Panc1 (cell line): ENCODE results near the gene ZSCAN18. TPM values are rescaled to one million over a fixed set of nuclear protein-coding genes. Genes with fewer than 3 reads are reported as not detected.

Experiments used
- ATAC-seq: fragments of 200-7000 bp; cut with Tn5 transposase; 2 replicates; pipeline ENCODE4 v1.9.1; 2020; ENCODE audit warnings: mild to moderate bottlenecking, moderate library complexity
- BruUV-seq: library from RNA; stranded (reverse); fragments of 400-500 nt; replicated peaks from 2 replicates; lab custom pipeline; 2021; lab: Mats Ljungman, UMichigan
- CTCF ChIA-PET: fragments of 300-600 bp; sonication (Branson Sonifier 250); formaldehyde crosslinking; loops from one replicate; lab custom pipeline; 2022; ENCODE audit warnings: antibody characterized with exemption; lab: Charles Lee
- POLR2A ChIA-PET: fragments of 300-600 bp; sonication (Branson Sonifier 250); formaldehyde crosslinking; loops from one replicate; lab custom pipeline; 2022; ENCODE audit warnings: antibody characterized with exemption; lab: Charles Lee
- DNase-seq: peaks from one replicate; pipeline ENCODE4 v3.0.0-alpha.2; 2010; ENCODE audit warnings: low read depth, low spot score
- H3K27ac ChIP-seq: 2 replicates; pipeline ENCODE4 v1.5.1; 2011; ENCODE audit warnings: mild to moderate bottlenecking, low read length, inconsistent platforms
- H3K27me3 ChIP-seq: fragments of 200-500 bp; sonication (Bioruptor generic); 2 replicates; pipeline ENCODE4 v1.6.0; 2014; ENCODE audit warnings: low read length, inconsistent platforms; ENCODE audit not compliant: control insufficient read depth, insufficient read depth
- H3K36me3 ChIP-seq: fragments of 200-500 bp; sonication (Bioruptor generic); 2 replicates; pipeline ENCODE4 v1.5.1; 2014; ENCODE audit warnings: inconsistent platforms, mild to moderate bottlenecking, low read length, moderate library complexity; ENCODE audit not compliant: control insufficient read depth, insufficient read depth
- H3K4me1 ChIP-seq: 2 replicates; pipeline ENCODE4 v1.5.1; 2011; ENCODE audit warnings: inconsistent platforms, mild to moderate bottlenecking, low read length, moderate library complexity; ENCODE audit not compliant: control insufficient read depth, insufficient read depth
- H3K4me3 ChIP-seq, 2 experiments: 2 replicates each; pipeline ENCODE4 v1.5.1; 2011 to 2012; ENCODE audit warnings: low read depth in 2 of 2, low read length in 2 of 2, mild to moderate bottlenecking in 2 of 2, inconsistent platforms in 1 of 2, moderate library complexity in 1 of 2
- H3K9me3 ChIP-seq: fragments of 200-500 bp; sonication (Bioruptor generic); 2 replicates; pipeline ENCODE4 v1.5.1; 2014; ENCODE audit warnings: low read depth, mild to moderate bottlenecking, inconsistent platforms, low read length, moderate library complexity; ENCODE audit not compliant: control insufficient read depth, insufficient read depth
- CTCF ChIP-seq: fragments of 450-650 bp; IDR thresholded peaks from 2 replicates; pipeline ENCODE4 v1.5.1; 2017; ENCODE audit warnings: mild to moderate bottlenecking
- POLR2AphosphoS5 ChIP-seq: IDR thresholded peaks from 2 replicates; pipeline ENCODE4 v1.6.1; 2012; ENCODE audit warnings: mild to moderate bottlenecking, low read depth, low read length, moderate library complexity
- REST ChIP-seq, 2 experiments: IDR thresholded peaks; 2 replicates each; pipeline ENCODE4 v1.6.1; 2011 to 2012; ENCODE audit warnings: low read depth in 2 of 2, control low read depth in 1 of 2, low read length in 1 of 2, mild to moderate bottlenecking in 1 of 2, moderate library complexity in 1 of 2; ENCODE audit not compliant: insufficient read depth in 1 of 2
- SIN3A ChIP-seq: IDR thresholded peaks from 2 replicates; pipeline ENCODE4 v1.6.1; 2012; ENCODE audit warnings: low read depth, mild to moderate bottlenecking, low read length, moderate library complexity, borderline replicate concordance; ENCODE audit not compliant: insufficient read depth
- TCF7L2 ChIP-seq: IDR thresholded peaks from 2 replicates; pipeline ENCODE4 v1.6.1; 2011; ENCODE audit warnings: mild to moderate bottlenecking, low read depth, low read length, inconsistent platforms
- in situ Hi-C: cut with HindIII; loops from 2 replicates; pipeline ENCODE4 v1.10.0; 2016; ENCODE audit warnings: low sequenced_read_pairs, low pct_unique_long_range_greater_than_20kb
- intact Hi-C: fragments of 100-400 bp; cut with micrococcal nuclease; formaldehyde crosslinking; loops from one replicate; pipeline ENCODE4 v1.10.0; 2022; ENCODE audit not compliant: unreplicated experiment
- total RNA-seq: library from RNA; stranded (reverse); gene quantifications from one replicate; pipeline ENCODE4 v1.2.1, GENCODE V29; 2021; ENCODE audit not compliant: unreplicated experiment

ZSCAN18 gene
- total RNA-seq, 1 experiment from 2014 or later: not detected

GRCh38 chr19:58118979-58119733, 21.1 kb upstream of the ZSCAN18 start:
- H3K27me3 ChIP-seq: no peaks in the 10 kb centered on the region
- H3K4me3 ChIP-seq: no peak overlapping the region
- no peaks in the 10 kb centered on the region for H3K4me1 ChIP-seq
- H3K27ac ChIP-seq: no peak overlapping the region
- BruUV-seq: no TSS peak
- H3K9me3 ChIP-seq: peaks cover 71% of the 10 kb centered on the region
- no peak for DNase-seq
- in situ Hi-C loops (no loop called here), intact Hi-C loops (no loop called here)
- TF ChIP-seq REST (IDR thresholded peaks at IDR 0.05; ENCODE audit: insufficient read depth in 1 of 2, low read depth in 2 of 2, low read length in 1 of 2) (no peak), SIN3A (no peak), CTCF (no peak), POLR2AphosphoS5 (no peak), TCF7L2 (no peak)
- ChIA-PET CTCF (no interaction called here), POLR2A (no interaction called here)
- ATAC-seq: no peak
- H3K36me3 ChIP-seq: no peaks in the 10 kb centered on the region

GRCh38 chr19:58117841-58118575, 20.0 kb upstream of the ZSCAN18 start:
- Histone ChIP-seq H3K27ac (no peak overlapping the region), H3K27me3 (no peaks in the 10 kb centered on the region), H3K36me3 (no peaks in the 10 kb centered on the region), H3K9me3 (peaks cover 65% of the 10 kb centered on the region), H3K4me1 (no peaks in the 10 kb centered on the region), H3K4me3 (no peak overlapping the region)
- DNase-seq (no peak), ATAC-seq (no peak)
- intact Hi-C loops (no loop called here), in situ Hi-C loops (no loop called here)
- TF ChIP-seq POLR2AphosphoS5: no peak
- no peak for TF ChIP-seq CTCF
- TF ChIP-seq TCF7L2: no peak
- no peak for TF ChIP-seq REST (IDR thresholded peaks at IDR 0.05; ENCODE audit: insufficient read depth in 1 of 2, low read depth in 2 of 2, low read length in 1 of 2)
- no peak for TF ChIP-seq SIN3A
- ChIA-PET POLR2A (no interaction called here), CTCF (no interaction called here)
- BruUV-seq: no TSS peak
